GM21786 (cell line): ENCODE data around the gene C16orf78.

Source experiments
- ATAC-seq: cut with Tn5 transposase; IDR thresholded peaks from one replicate; pipeline ENCODE4 v1.9.1; 2021; ENCODE audit not compliant: unreplicated experiment

C16orf78 gene

DNA sequence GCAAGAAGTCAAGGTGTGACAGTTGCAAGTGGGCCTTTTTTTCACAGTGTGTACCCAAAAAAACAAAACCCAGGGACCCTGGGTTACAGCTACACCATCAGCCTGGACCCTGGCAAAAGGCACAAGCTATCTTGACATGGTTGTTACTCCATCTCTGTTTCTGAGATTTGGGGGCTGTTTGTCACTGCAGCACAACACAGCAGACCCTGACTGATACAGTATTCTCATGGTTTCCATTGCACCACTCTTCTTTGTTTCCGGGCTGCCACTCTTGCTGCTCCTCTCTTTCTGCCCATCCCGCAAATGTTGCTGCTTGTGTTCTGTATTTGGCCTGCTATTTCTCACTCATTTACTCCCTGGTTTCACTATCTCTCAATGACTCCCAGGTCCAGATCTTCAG lies 55.2 kb downstream of the C16orf78 start:
- ATAC-seq = no peak

DNA sequence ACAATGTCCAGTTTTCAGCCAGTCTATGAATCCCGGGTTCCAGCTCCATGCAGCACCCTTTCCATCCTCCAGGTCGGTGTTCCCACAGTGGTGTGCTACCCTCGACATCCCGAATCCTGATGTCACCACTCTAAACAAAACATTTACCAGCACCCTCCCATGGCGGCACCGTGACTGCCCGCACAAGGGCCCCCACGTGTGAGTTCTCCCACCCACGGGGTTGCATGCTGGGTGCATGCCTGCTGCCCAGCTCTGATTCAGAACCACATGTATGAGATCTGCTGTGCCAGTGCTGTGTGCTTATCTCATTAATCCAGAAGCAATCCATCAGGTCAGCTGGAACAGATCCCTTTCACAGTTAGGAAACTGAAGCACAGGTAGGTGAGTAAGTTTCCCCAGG lies 57.4 kb downstream of the C16orf78 start:
- ATAC-seq = no peak

- ATAC-seq = no peak
These were observed 58.1 kb downstream of the C16orf78 start for GRCh38 chr16:49431591-49432290.

DNA sequence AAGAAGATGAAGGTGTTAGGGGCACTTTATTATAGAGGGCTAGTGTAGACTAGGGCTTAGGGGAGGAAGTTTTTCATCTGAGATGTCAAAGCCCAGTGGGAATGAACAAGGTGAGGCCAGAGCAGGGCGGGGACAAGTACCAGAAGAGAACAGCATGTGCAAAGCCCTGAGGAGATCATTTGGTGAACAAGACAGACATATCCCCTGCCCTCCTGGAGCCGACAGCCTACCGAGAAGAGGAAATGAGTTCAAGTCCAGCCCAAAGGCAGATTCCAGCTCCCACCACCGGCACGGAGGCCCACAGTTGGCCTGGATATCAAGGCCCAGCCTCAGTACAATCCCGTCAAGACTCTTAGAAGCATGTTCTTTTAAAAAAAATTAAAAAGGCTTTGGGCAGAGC lies 61.1 kb downstream of the C16orf78 start:
- no peak for ATAC-seq

GRCh38 chr16:49436181-49436580 lies 62.6 kb downstream of the C16orf78 start:
- no peak for ATAC-seq

GRCh38 chr16:49437344-49437743 lies 63.7 kb downstream of the C16orf78 start:
- ATAC-seq = no peak

DNA sequence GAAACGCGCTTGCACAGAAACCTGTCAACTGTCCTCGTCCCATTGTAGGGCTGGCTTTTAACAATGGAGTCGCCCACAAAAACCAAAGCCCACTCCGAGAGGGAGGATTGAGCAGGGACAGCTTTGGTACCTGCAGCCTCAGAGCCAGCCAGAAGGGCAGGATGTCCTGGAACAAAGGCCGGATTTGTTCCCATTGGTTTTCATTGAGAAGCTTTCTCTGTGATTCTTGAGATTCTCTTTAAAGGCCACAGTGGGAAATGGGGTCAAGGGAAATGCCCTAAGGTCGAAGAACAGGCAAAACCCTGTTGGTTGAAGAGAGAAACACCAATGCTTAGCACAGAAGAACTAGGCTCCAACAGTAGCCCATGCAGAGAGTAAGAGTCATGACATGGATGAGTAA lies 65.4 kb downstream of the C16orf78 start:
- no peak for ATAC-seq

- no peak for ATAC-seq
These were observed 66.1 kb downstream of the C16orf78 start for GRCh38 chr16:49439676-49440075.

- no peak for ATAC-seq
These were observed 66.8 kb downstream of the C16orf78 start for GRCh38 chr16:49440156-49441065.

DNA sequence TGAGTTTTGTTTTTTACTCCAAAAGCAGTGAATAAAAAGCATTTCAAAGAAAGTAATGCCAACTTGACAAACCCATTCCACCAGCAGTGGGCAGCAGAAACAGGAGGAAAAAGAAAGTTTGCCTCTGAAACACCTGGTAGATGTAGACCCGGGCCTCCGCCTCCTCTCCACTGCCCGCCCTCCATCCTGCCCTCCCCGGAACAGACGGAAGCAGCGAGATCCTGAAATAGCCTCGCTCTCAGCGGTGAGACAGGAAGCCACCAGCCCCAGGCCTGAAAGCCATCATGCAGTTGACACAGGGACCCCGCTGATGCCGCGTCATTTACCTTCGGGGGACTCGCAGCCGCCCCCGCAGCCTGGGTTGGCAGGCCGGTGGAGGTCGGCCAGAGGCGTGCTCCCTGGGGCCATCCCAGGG lies 67.8 kb downstream of the C16orf78 start:
- ATAC-seq = peak; percentile 96

GRCh38 chr16:49442805-49443204 lies 69.2 kb downstream of the C16orf78 start:
- no peak for ATAC-seq

DNA sequence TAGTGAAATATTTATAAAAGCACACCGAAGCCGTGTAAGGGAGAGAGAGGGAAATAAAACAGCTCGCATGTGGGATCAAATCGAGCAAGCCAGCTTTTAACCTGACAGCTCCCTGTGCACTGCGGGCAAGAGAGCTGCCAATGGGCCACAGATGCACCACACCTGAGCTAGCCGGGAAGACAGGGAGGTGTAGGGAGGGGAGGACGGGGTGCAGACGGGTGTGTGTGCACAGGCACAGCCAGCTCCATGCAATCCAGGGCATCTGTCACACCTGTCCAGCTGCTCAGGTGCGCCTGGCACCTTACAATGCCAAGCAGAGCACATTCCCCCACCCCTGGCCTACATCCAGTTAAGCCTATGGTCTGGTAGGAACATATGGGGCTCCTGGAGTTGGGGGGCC lies 70.0 kb downstream of the C16orf78 start:
- ATAC-seq = no peak

- no peak for ATAC-seq
These were observed 73.2 kb downstream of the C16orf78 start for GRCh38 chr16:49446805-49447204.
